PC-9 (cell line): ENCODE data around the gene CPAMD8. TPM values are rescaled to one million over a fixed set of nuclear protein-coding genes. Genes with fewer than 3 reads are reported as not detected.

Source experiments
- BruUV-seq: library from RNA; stranded (reverse); fragments of 400-500 nt; replicated peaks from 2 replicates; lab custom pipeline; 2021; lab: Mats Ljungman, UMichigan
- CTCF ChIA-PET: fragments of 300-600 bp; sonication (Branson Sonifier 250); formaldehyde crosslinking; loops from one replicate; lab custom pipeline; 2022; ENCODE audit warnings: antibody characterized with exemption; lab: Charles Lee
- POLR2A ChIA-PET: fragments of 300-600 bp; sonication (Branson Sonifier 250); formaldehyde crosslinking; loops from one replicate; lab custom pipeline; 2022; ENCODE audit warnings: antibody characterized with exemption; ENCODE audit not compliant: unreplicated experiment; lab: Charles Lee
- DNase-seq, 2 experiments: peaks; one replicate each; pipeline versions ENCODE4 v3.0.0 to v3.0.0-alpha.2; 2015 to 2022; ENCODE audit warnings: mixed read lengths in 1 of 2
- H2AFZ ChIP-seq: fragments of 200-600 bp; sonication (generic); 2 replicates; pipeline ENCODE4 v1.8.1; 2017; ENCODE audit warnings: antibody characterized with exemption
- H3F3A ChIP-seq: fragments of 200-600 bp; sonication (generic); 2 replicates; pipeline ENCODE4 v1.8.1; 2017; ENCODE audit warnings: antibody characterized with exemption, mild to moderate bottlenecking, low read depth; ENCODE audit not compliant: insufficient read depth
- H3K27ac ChIP-seq: fragments of 200-600 bp; sonication (generic); 2 replicates; pipeline ENCODE4 v1.6.1; 2016; ENCODE audit warnings: mixed run types
- H3K27me3 ChIP-seq: fragments of 200-600 bp; sonication (generic); 2 replicates; pipeline ENCODE4 v1.6.1; 2016; ENCODE audit warnings: low read depth, mixed run types; ENCODE audit not compliant: insufficient read depth
- H3K36me3 ChIP-seq: fragments of 200-600 bp; sonication (generic); 2 replicates; pipeline ENCODE4 v1.6.1; 2016; ENCODE audit warnings: low read depth, mixed run types
- H3K4me1 ChIP-seq: fragments of 200-600 bp; sonication (generic); replicated peaks from 2 replicates; pipeline ENCODE4 v1.6.1; 2016; ENCODE audit warnings: mixed run types; ENCODE audit not compliant: insufficient read depth
- H3K4me2 ChIP-seq: fragments of 200-600 bp; sonication (generic); 2 replicates; pipeline ENCODE4 v1.6.1; 2017; ENCODE audit warnings: mixed run types
- H3K4me3 ChIP-seq: fragments of 200-600 bp; sonication (generic); 2 replicates; pipeline ENCODE4 v1.6.1; 2016; ENCODE audit warnings: mixed run types
- H3K79me2 ChIP-seq: fragments of 200-600 bp; sonication (generic); 2 replicates; pipeline ENCODE4 v1.6.1; 2017; ENCODE audit warnings: low read depth, mixed run types
- H3K9me2 ChIP-seq: fragments of 200-600 bp; sonication (generic); 2 replicates; pipeline ENCODE4 v1.8.1; 2017; ENCODE audit warnings: mild to moderate bottlenecking; ENCODE audit not compliant: insufficient read depth
- H3K9me3 ChIP-seq: fragments of 200-600 bp; sonication (generic); 2 replicates; pipeline ENCODE4 v1.8.1; 2016; ENCODE audit warnings: low read depth; ENCODE audit not compliant: insufficient read depth
- H4K20me1 ChIP-seq: fragments of 200-600 bp; sonication (generic); 2 replicates; pipeline ENCODE4 v1.8.1; 2017; ENCODE audit not compliant: insufficient read depth
- CTCF ChIP-seq: fragments of 200-600 bp; sonication (generic); conservative IDR thresholded peaks from 2 replicates; pipeline ENCODE4 v1.6.1; 2017; ENCODE audit warnings: mixed run types, antibody characterized with exemption, mild to moderate bottlenecking, moderate library complexity
- EZH2 ChIP-seq: fragments of 200-600 bp; sonication (generic); IDR thresholded peaks from 2 replicates; pipeline ENCODE4 v1.8.0; 2017; ENCODE audit warnings: antibody characterized with exemption, low read depth
- intact Hi-C: fragments of 100-400 bp; cut with micrococcal nuclease; formaldehyde crosslinking; loops from one replicate; pipeline ENCODE4 v1.10.0; 2022; ENCODE audit not compliant: unreplicated experiment
- total RNA-seq: library from RNA; stranded (reverse); gene quantifications from 2 replicates; pipeline ENCODE4 v1.2.3, GENCODE V29; 2021

Gene CPAMD8
- total RNA-seq, 1 experiment from 2014 or later = 25.8 TPM

GRCh38 chr19:16869331-16869972 lies 157.2 kb downstream of the CPAMD8 start:
- POLR2A ChIA-PET = no interaction called here

GRCh38 chr19:16868423-16869130 lies 158.0 kb downstream of the CPAMD8 start:
- Histone ChIP-seq H3K9me2 (no peaks in the 10 kb centered on the region), H3K79me2 (peaks cover 1% of the 10 kb centered on the region; the same call in 1 of the 2 replicates), H2AFZ (no peak overlapping the region), H3K4me2 (no peak overlapping the region), H3K4me1 (no peaks in the 10 kb centered on the region), H3K36me3 (peaks cover 34% of the 10 kb centered on the region), H3K4me3 (no peak overlapping the region), H3K9me3 (no peaks in the 10 kb centered on the region), H3F3A (0 out of 2 replicates have a peak, but pooled peaks cover 7% of the 10 kb centered on the region), H4K20me1 (no peaks in the 10 kb centered on the region; the same call in 1 of the 2 replicates), H3K27ac (no peak overlapping the region), H3K27me3 (no peaks in the 10 kb centered on the region)
- intact Hi-C loops = no loop called here
- DNase-seq = no peak
- CTCF ChIA-PET = interaction anchor here (0.6 kb wide), 1 partner anchor 12 kb away, joined by 9 read pairs; no protein-coding TSS in a partner anchor
- POLR2A ChIA-PET = no interaction called here
- BruUV-seq = no TSS peak
- TF ChIP-seq EZH2 (no peak), CTCF (no peak)

More at GRCh38 chr19:16869331-16869972, 157.2 kb downstream of the CPAMD8 start:
- Histone ChIP-seq H2AFZ (no peak overlapping the region), H3F3A (0 out of 2 replicates have a peak, but pooled peaks cover 7% of the 10 kb centered on the region), H3K4me3 (no peak overlapping the region), H3K4me1 (no peaks in the 10 kb centered on the region; the same call in 1 of the 2 replicates), H3K4me2 (no peak overlapping the region), H3K27me3 (no peaks in the 10 kb centered on the region), H3K9me2 (no peaks in the 10 kb centered on the region), H3K36me3 (peaks cover 33% of the 10 kb centered on the region), H3K79me2 (peaks cover 10% of the 10 kb centered on the region), H4K20me1 (no peaks in the 10 kb centered on the region; the same call in 1 of the 2 replicates), H3K27ac (no peak overlapping the region), H3K9me3 (no peaks in the 10 kb centered on the region; the same call in 1 of the 2 replicates)
- no peak for DNase-seq
- TF ChIP-seq CTCF (no peak), EZH2 (no peak)
- no TSS peak for BruUV-seq
- intact Hi-C loops = no loop called here
- CTCF ChIA-PET = interaction anchor here (0.6 kb wide), 1 partner anchor 183 kb away, joined by 4 read pairs; no protein-coding TSS in a partner anchor

- Histone ChIP-seq H3K27me3 (no peaks in the 10 kb centered on the region), H3K27ac (no peak overlapping the region), H3K79me2 (no peaks in the 10 kb centered on the region), H3K9me3 (no peaks in the 10 kb centered on the region), H4K20me1 (no peaks in the 10 kb centered on the region), H3K36me3 (peaks cover 39% of the 10 kb centered on the region; the same call in 1 of the 2 replicates), H3K9me2 (no peaks in the 10 kb centered on the region), H3K4me1 (no peaks in the 10 kb centered on the region), H3F3A (peaks cover 7% of the 10 kb centered on the region; the same call in 1 of the 2 replicates), H2AFZ (no peak overlapping the region), H3K4me2 (no peak overlapping the region), H3K4me3 (no peak overlapping the region)
- intact Hi-C loops = no loop called here
- ChIA-PET CTCF (no interaction called here), POLR2A (no interaction called here)
- TF ChIP-seq EZH2 (no peak), CTCF (no peak)
- BruUV-seq = no TSS peak
- no peak for DNase-seq
These were observed 159.4 kb downstream of the CPAMD8 start for GRCh38 chr19:16867211-16867610.
